Stimulated activated CD8-positive, alpha-beta memory T cell treated with anti-CD3 and anti-CD28 coated beads, Interleukin-15, amount 100 ng/mL, for 4 hours (primary cell): ENCODE measurements around the gene AGBL4.

Source experiments
- DNase-seq, 2 donors: peaks; one replicate each; pipeline ENCODE4 v3.0.0-alpha.2; 2020; ENCODE audit warnings: low read depth in 2 of 2

The AGBL4 gene

DNA sequence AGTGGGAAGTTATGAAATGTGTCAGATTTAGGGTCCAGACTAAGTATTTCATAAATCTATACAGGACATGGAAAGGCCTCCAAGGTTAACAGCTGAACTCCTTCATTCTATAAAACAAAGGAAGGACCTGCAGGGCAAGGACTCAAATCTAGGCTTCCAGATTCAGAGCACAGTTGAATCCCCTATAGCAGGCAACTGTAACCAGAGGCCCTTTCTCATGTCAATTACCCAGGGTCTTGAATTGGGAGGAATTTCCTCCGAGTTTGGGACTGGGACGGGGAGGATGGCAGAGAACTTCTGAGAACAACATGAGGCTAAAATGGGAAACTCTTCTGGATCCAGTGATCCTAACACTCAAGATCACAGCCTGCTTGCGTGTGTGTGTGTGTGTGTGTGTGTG lies 1134.1 kb downstream of the AGBL4 start:
- DNase-seq = no peak

DNA sequence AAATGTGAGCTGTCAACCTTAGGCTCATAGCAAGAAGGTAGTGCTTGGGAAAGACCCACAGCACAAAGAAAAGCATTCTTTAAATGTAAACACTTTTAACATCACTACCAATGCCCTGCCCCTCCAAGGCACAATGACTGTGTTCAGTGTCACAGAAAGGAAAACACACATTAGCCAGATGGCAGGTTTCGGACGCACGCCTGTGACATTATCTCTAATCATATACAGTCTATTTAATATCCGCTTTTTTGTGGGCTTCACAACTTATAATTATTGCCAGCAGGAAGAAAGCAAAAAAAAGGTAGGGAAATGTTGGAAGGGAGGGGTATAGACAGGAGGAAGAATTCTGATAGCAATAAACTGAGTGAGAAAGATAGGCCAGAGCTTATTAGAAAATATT lies 1134.7 kb downstream of the AGBL4 start:
- no peak for DNase-seq

DNA sequence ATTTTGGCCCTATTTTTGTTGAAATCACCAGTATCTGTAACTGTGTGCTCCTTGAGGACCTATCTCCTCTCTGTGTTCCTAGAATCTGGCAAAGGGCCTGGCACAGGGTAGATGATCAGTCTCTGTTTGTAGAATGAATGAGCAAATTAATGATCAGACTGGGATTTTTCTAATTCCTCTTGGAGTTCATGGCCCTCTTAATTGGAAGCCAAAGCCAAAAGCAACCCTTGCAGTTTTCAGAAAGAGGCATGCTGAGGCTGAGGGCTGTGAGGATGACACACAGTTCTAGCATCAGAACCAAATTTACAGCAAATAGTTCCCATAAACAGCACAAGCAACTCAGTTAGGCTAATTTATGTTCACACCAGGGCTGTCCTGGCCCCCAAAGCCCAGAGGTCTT lies 1136.0 kb downstream of the AGBL4 start:
- DNase-seq = no peak

DNA sequence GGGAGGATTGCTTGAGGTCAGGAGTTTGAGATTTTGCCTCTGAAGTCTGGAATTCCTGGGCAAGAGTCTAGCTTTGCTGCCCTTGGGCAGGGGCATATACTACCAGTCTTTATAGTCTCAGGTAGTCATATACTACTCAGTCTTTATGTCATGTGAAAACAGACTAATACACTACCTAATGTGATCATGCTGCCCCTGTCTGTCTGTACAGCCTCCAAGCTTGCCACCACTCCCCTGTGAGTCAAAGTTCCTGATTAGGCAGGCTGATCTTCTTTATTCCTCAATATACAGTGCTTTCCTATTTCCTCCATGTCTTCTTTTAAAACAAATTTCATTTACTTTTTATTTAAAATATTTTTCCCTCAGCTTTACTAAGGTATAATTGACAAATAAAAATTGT lies 1141.7 kb downstream of the AGBL4 start:
- DNase-seq = no peak

DNA sequence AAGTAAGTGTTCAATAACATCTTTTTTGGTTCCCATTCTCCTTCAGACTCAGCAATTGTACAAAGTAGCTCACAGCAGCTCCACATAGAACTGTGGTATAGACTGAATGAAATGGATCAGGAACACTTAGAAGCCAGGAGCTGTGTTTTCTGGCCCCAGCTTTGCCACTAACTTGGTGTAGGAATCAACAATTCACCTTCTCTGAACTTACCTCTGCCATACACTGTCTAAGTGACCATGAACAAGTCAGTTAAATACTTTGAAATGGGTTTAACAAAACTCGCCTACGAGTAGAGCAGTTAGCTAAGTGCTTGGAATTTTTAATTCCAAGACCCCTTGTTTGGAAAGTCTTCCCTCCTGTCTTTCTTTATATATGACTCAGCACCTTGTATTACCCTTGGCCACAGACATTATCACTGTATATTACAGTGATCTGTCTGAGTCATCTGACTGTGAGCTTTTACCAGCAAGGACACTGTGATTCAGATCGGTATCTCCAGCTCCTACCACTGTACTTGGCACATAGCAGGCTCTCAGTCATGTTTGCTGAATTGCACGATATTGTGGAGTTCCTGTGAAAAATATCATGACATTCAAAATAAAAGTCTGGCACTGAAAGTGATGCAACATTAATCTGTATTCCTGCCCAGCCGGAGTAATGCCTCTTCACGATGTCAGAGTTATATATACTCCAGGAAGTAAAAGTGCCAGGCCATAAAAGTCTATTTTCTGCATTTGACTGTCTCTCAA lies 1145.4 kb downstream of the AGBL4 start:
- no peak for DNase-seq

DNA sequence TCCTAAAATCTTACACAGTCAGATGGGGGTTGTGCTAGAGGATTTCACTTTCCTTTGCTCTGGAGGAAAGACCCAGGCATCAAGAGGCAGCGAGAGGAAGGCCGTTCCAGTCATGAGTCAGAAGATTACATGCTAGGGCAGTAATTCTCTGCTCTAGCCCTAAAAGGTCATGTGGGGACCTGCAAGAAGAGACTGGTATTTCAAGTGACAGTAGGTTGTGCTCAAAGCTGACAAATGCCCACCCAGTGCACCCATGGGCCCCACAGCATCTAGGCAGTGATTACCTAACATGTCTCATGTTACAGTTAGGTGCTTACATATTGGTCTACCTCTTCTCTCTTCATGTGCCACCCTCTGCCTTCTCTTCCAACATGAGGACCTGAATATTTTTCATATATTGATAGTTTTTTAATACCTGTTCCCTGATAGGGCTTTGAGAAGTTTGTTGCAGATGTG lies 1147.4 kb downstream of the AGBL4 start:
- DNase-seq = no peak

DNA sequence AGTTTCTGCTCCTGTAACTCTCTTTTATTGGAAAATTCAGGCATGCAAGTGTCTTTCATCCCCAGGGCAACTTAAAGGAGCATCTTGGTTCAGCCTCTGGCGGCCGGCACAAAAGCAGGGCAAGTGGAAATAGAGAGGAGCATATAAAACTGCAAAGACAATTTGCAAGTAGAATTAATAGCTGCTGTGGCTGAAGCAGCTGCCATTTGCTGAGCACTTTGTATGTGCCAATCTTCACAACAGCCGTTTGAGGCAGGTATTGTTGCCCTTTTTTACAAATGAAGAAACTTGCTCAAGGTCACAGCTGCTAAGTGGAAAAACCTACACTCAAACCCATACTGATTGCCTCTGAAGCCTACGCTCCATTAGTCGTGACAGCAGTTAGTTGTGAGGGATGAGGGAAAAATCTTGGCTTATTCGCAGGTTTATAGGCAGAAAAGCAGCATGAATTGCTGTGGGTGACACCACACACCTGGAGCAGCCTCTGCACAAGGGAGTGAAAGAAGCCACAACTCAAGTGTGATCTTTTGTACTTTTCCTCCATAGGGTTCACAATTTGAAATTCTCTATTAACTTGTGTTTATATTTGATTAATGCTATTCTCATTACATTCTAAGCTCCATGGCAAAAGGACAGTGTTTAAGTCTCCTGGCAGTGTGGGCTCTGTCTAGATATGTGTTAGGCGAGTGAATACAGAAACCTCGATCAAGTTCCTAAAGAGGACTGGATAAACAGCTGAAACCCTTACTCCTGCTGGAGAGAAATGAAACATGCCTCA lies 1148.0 kb downstream of the AGBL4 start:
- DNase-seq = no peak

DNA sequence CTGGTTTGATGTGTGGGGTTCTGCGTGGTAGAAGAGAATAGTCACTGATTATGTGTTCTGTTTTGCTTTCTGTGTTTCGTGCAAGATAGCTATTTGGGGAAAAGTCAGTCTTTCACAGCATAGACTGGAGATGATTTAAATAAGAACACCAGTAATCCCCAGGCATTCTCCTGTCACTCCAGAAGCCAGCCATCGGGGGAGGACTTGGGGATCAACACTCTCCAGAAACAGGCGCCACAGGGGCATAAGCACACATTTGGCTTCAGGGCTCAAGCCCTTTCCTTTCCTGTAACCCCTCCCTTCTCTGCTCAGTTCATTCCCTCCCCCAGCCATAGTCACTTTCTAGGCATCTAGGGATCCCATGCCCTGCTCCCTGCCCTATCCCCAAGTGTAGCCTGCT lies 1149.8 kb downstream of the AGBL4 start:
- DNase-seq = no peak

DNA sequence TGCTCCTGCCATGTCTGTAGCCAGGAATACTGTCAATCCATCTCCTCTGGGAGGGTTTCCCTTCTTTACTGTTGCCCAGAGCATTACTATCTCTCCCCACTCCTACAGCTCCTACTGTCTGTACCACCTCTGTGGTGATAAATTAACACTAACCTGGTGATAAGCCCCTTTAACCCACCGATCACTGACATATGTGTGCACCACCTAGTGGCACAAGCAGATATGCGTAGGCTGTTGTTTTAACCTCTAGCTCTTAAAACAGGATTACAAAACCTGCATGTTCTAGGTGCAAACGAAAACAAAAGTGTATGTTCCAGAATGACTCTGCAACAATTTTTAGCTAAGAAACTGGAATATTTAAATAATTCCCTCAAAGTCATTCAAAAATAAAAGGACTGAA lies 1153.2 kb downstream of the AGBL4 start:
- DNase-seq = no peak

DNA sequence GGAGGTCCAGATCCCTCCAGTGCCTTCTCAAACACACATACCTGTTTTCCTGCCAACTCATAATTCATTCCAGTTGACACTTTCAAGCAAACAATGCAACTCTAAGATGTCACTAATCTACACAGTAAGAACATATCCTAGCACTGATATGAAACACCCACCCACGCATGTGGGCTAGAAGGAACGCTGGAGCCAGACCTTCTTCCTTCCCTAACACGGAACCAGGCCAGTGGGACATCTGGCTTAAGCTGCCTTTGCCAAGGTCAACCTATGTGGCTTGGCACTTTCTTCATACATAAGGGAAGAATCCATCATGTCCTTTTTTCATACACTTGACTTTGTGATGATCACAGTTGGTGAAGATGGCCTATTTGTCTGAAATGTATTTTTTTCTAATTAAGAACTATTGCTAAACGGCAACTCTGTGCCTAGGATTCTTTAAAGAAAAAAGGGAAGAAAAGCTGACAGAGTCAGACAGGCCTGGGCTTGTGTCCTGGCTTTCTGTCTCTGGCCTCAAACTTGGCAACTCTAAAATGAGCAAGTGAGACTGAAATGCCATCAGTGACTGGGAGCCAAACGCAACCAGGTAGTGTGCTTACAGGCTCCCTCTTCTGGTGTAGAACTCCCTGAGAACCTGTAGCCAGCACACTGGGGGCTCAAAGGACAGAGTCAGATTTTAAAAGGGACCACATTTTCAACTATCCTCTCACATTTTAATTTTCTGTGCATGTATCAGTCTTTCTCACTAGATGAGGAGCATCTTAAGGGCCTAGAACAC lies 1154.4 kb downstream of the AGBL4 start:
- DNase-seq = no peak

DNA sequence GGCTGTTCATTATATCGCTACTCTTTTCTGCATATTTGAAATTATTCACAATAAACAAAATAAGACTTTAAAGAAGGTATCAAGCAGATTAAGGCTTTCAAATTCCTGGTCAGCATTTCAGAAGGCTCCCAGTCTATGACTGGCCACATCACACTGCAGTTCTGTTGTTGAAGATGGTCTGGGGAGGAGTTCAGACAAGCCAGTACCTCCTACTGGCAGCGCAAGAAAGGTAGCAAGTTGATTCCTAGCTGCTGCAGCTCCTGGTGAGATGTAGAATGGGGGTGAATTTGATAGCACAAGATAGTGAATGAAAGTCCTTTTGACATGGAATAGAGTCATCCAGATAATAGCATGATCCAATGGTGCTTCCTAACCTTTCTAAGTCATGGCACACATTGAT lies 1158.8 kb downstream of the AGBL4 start:
- DNase-seq = no peak

DNA sequence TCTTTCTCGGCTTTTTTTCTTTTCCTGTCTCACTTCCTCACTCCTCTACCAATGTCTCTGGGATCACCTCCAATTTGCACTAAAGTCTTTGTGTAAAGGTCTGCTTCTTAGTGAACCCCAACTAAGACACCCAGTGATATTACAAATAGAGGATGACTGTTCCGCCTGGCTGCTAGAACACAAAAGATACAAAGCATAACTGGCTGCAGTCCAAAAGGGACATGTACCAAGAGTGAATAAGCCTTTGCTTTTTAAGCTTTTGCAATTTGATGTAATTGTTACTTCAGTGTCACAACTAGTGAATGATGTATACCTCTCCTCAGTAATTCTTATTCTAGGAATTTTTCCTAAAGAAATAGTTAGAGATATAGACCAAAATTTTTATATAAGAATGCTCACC lies 1164.3 kb downstream of the AGBL4 start:
- DNase-seq = no peak

DNA sequence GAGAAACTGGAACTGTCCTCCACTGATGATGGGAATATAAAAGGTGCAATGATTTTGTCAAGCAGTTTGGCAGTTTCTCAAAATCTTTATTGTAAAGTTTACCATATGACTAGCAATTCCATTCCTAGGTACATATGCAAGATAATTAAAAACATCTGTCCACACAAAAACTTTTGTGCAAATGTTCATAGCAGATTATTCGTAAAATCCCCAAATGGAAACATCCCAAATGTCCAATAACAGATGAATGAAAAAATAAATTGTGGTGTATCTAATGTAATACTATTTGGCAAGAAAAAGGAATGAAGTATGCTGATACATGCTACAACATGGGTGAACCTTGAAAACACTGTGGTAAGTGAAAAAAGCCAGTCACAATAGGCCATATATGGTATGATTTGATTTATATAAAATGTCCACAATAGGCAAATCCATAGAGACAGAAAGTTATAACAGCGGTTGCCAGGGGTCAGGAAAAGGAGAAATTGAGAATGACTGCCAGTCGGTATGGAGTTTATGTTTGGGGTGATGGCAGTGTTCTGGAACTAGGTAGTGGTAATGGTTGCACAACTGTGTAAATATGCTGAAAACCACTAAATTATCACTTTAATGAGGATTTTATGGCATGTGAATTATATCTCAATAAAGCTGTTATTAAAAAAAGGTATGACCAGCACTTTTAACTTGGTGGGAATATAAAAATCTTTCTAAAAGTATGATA lies 1165.4 kb downstream of the AGBL4 start:
- no peak for DNase-seq

DNA sequence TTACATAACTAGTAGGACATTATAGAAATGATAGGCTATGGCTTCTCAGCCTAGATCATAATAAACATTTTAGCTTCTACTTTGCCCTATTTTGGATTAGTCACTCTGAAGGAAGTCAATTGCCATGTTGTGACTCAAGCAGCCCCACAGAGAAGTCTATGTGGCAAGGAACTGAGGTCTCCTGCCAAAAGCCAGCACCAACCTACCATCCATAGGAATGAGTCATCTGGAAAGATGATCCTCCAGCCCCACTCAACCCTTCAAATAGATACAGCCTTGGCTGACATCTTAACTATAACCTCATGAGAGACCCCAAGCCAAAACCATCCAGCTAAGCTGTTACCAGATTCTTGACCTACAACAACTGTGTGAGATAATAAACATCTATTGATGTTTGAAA lies 1170.7 kb downstream of the AGBL4 start:
- DNase-seq = no peak

DNA sequence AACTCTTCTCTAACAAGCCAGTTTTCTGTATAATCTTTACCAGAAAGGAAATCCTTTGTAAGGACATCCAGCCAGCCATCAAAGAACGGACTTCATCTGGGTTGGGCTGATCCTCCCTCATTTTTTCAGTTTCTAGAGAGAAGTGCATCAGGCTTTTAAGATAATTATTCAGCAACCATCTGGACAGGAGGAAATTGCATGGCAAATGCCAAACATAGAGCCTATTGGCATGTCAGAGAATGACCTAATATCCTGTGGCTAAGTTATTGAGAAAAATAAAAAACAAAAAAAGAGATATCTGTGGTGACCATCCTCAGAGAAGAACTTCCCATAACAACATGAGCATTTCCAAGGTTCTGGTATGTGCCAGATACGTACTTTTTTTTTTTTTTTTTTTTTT lies 1172.1 kb downstream of the AGBL4 start:
- DNase-seq = no peak

DNA sequence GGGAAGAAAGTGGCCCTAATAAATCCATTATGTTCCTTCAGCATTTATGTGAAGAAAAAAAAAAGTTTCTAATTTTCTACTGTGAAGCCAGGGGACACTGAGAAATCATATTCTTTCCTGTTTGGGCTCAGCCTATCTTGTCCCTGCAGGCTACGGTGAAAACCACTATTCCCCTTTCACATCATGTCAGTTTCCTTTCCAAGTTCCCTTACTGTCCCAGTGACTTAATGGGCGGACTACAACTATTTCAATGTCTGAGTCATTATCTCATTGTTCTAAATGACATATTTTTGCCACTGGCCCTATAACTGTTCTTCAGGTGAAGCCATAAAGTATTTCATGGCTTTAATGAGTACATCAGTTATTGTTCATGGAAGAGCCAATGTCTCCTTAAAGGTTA lies 1175.7 kb downstream of the AGBL4 start:
- no peak for DNase-seq

DNA sequence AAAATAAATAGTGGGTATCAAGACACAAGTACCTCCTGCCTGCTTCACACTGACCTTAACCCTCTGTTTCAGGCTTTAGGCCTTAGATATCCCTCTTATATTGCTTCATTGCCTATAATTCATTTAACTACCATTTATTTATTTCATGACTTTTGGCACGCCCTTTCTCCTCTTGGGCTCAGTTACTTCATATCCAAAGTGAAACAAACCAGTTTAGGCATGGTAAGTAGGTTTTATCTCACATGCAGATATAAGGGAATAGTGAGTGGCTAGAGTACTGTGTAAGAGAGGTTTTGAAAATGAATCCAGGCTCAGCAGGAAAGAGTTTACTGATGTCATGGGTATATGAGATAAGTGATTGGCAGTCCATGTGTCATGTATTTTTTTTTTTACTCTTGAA lies 1177.3 kb downstream of the AGBL4 start:
- no peak for DNase-seq

DNA sequence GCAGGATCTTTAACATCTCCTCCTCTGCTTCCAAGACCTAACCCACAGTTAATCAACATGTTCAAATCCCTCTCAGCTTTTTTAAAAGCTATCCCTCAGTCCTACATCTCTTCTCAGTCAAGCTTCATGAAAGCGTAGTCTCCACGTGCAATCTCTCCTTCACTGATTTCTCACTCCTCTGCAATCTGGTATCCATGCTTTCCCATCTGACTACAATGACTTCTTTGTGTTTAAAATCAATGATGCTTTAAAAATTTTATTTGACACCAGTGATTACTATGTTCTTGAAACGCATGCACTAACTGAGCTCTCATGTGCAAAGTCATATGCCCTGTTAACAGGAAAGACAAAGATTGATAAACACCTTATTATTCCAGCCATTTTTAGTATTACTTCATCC lies 1179.6 kb downstream of the AGBL4 start:
- DNase-seq = no peak

DNA sequence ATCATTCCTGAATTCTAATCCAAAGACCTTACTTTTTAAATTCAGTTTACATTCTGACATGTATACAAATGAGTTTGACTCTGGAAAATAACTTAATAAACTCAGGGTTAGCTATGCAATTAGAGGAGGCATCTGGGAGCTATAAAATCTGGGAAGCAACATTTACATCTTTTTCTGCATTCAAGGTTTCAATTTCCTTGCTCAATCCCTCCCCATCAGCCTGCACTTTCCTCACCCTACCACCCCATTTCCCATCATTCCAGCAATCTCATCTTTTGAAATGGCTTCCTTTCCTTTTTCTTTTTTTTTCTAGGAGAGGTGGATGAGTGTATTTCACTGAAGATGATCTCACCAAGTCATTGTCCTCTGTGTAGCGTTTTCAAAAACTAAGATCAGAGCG lies 1181.8 kb downstream of the AGBL4 start:
- no peak for DNase-seq

DNA sequence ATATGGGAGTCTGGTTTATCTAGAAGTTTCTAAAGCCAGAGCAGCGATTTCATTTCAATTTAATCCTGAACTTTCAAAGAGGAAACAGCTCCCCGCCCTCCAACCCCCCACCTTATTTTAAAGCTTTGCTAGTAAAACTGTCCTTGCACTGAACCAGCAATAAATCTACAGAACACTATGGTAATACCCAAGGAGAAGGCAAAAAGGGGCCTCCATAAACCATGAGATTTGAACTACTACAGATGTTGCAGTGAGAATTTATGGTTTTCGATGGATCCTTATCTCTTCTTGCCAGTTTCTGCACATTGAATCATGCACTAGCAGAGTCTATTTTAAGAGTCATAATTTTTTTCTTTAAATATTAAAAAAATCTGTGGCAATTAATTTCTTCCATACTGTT lies 1182.3 kb downstream of the AGBL4 start:
- DNase-seq = no peak

DNA sequence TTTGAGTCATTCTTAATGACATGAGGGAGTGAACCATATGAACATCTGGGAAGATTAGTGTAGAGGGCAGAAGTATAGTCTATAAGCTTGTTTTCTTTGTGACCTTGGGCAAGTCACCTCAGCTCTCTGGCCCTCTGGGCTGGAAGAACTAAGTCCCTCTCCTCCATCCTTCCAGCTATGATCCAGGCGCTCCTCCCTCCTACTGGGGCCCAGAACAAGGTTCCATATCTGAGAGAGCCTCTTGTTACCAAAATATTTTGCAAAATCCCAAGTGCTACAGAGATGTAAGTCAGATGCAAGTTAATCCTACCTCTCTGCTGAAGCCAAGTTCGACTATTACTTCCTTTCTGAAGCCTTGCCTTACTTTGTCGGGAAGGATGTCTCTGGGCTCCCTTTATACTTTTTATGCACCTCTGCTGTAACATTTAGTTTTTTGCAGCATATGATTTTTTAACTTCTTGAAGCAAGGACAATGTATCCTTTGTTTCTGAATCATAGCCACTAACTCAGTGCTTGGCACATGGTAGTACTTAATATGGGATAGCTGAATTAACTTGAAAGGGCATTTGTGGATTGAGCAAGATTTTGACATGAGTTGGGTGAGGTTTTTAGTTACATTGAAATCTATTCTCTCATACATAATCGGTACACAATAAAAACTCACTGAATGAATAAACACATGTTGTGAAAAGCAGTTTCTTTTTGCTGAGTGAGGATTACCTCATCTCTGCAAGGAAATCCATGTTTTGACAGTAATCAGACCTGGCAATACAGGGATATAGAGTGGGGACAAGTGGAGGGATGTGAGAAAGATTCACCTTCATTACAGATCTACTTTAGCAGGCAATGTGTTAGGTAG lies 1192.4 kb downstream of the AGBL4 start:
- no peak for DNase-seq
